OCI-M1 (cell line): ENCODE data around the gene KCNMA1.

Source experiments
- DNase-seq: peaks from one replicate; lab custom pipeline; 2025; lab: John Stamatoyannopoulos, UW

The KCNMA1 gene

GRCh38 chr10:77016278-77016815, 621.3 kb downstream of the KCNMA1 start:
- DNase-seq = no peak

- DNase-seq = no peak
Observed at GRCh38 chr10:77015360-77015759, 622.2 kb downstream of the KCNMA1 start.

DNA sequence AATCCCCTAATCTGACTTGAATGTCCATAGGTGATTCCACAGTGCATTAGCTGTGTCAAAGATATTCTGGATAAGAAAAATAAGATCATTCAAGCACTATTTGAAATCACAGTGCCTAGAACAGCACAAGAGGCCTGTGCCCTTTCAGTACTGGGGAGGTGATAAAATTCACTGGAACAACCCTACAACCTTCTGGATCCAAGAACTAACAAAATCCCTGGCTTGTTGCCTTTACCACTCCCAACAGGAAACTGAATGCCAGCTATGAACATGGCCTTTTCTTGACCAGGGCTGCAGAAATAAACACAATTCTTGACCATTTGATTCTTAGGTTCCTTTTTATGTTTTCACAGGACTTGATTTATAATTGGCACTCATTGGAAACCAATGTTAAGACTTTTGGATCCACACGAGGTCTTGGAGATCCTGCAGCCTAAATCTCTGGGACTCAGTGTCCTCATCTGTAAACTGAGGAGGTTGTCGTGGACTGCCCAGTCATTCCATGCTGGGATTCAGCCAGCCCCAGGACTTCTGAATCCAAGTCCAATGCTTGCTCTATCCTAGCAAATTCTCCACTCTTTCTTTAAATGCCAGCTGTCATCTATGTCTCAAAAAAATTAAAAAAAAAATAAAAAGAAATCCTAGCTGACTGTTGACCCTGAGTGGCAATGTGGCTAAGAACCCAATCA, 624.7 kb downstream of the KCNMA1 start:
- DNase-seq = no peak

DNA sequence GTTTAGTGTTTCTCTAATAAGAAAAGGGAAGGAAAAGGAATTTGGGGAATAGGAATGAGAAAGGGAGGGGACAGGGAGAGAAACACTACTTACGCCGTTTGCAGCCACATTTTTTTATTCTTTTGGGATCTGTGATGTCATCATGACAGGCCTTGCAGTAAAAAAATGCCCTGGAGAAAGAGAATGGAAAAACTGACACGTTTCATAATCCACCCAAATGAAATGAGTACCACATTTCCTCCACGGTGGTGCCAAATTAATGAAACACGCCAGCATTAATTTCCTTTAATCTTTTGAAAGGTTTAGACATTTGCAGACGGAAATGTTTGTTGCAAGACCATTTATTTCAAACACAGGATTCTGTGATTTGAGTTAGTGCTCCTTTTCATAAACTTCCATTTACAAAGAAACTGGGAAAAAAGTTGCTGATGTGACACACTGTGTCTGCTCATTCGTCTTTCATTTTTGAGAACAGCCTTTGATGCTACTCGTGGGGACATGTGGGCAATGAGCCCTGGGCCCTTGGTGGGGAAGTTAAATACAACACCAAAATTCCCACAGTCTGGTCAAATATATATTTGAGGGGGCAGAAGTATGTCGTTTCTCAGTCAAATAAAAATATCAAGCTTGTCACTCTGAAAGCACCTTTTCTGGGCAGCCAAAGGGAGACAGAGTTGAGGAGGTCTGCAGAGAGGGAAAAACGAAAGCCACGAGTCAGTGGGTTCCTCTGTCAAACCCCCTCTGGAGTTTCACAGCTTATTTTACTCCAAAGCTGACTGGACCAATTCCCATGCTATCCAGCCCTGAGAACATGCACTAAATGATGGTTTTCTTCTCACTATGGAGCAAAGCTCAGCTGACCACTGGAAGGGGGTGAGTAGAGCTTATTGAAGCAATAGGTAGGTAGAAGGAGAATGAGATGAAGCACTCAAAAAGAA, 625.5 kb downstream of the KCNMA1 start:
- no peak for DNase-seq

- DNase-seq = no peak
Observed at GRCh38 chr10:77010430-77010829, 627.2 kb downstream of the KCNMA1 start.

DNA sequence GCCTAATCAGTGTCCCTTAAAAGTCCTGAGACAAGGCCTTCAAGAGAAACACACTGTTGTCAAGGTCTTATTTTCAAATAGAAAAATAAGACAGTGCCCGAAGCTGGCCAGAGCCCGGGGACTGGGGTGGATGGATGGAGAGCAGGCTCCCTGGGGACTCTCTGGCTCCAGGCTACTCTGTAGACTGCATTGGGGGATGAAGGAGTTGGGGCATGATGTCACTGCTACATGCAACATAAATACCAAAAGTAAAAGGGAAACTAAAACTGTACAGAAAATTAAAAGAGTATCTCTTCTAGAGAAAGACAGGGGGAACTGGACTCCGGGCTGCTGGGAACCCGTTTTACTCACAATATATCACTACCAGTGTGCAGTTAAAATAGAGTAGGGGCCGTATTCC, 629.8 kb downstream of the KCNMA1 start:
- DNase-seq = peak; percentile 4

- no peak for DNase-seq
Observed at GRCh38 chr10:77006836-77007511, 630.6 kb downstream of the KCNMA1 start.

DNA sequence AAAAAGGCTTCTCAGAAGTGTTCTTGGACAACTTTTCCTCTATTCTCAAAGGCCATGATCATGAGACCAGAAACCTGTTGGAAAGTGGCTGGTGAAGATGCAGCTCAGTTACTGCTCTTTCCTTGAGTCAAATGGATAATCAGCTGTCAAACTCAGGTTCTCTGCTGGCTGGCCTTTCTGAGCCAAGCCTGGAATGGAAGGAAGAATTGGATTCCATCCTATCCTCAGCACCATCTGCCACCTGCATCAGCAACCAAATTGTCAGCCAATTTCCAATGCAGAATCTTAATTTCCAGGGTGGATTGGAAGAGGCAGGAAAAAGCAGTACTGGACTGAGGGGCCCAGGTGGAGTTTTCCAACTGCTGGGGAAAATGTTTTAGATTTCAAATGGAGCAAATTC, 631.7 kb downstream of the KCNMA1 start:
- DNase-seq = no peak

GRCh38 chr10:77004917-77005564, 632.6 kb downstream of the KCNMA1 start:
- DNase-seq = peak; percentile 37

DNA sequence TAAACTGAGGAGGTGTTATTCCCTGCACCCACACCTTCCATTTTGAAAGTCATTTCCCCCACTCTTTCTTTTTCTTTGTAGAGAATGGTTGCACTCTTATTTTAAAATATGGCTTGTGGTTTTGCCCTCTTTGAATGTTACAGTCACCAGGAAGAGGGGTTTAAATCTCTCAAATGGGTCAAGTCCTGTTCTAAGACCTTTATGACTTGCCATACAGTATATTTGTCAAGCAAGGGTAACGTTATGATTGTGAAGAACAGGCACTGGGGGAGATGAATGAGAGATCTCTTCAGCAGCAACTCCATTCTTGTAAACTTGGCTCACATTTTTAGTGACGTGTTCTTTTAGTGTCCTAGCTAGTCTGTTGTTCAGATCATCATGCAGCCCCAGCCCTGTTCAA, 634.7 kb downstream of the KCNMA1 start:
- DNase-seq = no peak

DNA sequence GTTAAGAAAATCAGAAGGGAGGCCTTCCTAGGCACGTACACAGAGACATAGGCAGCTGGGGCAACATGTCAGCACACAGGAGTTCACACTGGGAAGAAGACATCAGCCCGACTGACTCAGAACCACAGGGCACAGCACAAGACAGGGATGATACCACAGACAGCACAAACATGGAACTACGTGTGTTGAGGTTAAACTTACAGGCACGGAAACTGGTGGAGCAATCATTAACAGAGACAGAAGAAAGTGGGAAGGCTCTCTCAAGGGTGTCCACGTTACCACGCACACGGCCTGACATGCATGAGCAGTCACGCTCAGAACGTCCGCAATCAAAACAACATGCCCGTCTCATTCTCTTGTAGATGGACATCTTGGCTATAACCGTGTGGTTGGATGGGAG, 636.4 kb downstream of the KCNMA1 start:
- DNase-seq = no peak

GRCh38 chr10:76998451-76998850, 639.2 kb downstream of the KCNMA1 start:
- DNase-seq = no peak

DNA sequence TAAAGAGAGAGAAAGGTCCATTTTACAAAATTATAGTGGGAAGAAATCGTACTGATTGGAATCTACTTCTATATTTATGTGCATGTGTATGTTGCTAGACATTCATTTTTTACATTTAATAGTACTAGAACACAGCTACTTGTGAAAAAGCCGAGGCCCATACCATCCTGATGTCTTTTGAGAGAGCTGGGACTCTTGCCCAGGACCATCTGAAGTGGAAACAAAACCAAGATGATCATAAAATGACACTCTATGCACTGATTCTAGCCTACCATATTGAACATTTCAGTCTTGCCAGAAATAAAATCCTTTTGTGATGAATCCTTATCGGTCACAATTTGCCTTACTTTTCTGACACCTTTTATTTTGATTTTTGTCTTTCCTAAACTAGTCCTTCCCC, 640.0 kb downstream of the KCNMA1 start:
- DNase-seq = no peak

- no peak for DNase-seq
Observed at GRCh38 chr10:76995023-76995422, 642.6 kb downstream of the KCNMA1 start.

DNA sequence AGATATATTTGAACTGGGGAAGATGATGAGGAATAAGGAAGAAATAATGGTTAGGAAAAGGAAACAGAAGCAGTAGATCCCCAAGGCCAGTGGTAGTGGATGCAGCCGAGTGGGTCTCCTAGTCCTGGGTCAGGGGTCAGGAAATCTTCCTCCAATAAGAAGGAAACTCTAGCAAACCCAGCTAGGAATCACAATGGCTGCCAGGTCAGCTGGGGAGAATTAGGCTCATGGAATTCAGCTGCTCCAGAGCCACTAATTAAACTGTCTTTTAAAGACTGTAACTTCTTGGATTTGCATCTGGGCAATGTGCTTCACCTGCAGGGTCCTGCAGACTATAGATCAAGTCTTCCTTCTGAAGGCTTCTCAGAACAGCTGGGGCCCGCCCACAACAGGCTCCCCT, 644.4 kb downstream of the KCNMA1 start:
- no peak for DNase-seq

GRCh38 chr10:76992467-76992866, 645.1 kb downstream of the KCNMA1 start:
- DNase-seq = no peak

- DNase-seq = no peak
Observed at GRCh38 chr10:76991621-76992020, 646.0 kb downstream of the KCNMA1 start.

DNA sequence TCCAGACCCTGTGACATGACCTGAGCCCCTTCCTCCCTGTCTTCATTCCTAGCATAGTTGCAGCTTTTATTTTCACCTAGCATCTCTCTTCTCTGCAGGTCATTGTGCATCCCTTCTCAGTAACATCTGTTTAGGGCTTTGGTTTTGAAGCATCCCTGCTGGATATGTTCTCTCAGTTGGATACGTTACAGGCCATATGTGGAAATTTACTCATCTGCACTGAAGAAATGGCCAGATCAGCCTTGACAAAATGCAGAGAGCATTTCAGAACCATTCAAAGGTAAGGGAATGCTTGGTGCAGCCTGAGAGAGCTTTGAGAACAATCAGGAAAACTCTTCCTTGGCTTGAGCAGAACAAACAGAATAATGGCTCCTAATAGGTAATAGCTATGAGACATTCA, 647.0 kb downstream of the KCNMA1 start:
- no peak for DNase-seq

DNA sequence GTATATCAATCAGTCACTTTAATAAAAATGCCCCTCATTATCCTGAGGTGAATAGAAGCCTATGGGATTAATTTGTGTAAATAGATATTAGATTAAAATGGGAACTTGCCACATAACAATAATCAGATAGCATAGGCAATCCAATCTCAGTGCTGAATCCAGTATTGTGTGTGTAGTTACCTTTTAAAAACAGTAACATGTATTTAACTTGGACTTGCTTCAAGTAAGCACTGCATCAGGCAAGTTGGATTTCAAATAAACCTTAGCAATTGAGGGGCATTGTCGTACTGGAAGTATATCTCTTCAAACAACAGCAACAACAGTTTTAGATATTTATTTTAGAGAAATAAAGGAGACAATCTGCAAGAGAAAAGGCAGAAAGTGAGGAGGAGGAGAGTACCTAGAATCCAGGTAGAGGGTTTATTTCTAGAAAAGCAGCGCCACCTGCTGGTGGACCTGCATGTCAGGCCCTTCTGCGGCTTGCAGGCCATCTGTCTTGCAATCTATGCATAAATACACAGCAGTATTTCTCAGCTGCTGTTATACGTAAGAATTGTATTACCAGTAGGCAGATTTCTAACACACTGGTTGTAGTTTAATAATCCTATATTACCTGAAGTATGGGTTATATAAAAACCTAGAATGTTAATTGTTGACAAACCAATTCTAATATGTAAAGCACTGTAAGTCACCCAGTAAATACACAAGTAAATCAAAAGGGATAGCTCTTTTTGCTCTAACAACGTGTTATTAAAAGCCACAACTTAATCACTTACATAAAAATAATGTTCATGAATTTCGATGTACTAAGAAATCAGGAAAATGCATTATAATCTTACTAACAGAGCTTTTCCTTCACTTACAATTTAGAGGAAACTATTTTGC, 652.8 kb downstream of the KCNMA1 start:
- DNase-seq = peak; percentile 79

GRCh38 chr10:76983624-76984023, 654.0 kb downstream of the KCNMA1 start:
- DNase-seq = no peak

DNA sequence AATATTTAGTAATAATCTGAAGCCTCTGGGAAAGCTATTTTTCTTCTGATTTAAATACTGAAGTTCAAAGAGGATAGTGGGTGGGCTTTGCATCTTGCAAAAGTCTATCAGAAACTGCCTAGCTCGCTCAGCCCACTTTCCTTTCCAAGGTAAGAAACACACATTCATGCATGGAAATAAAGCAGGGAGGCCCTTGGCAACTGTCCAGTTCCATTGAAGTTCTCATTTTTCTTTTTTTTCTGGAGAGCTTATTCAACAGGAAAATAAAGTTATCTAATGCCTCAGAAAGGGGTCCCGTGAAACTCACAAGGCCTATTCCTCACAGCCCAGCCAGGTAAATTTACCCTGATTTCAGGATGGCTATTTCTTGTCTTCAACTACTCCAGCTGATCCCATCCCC, 654.9 kb downstream of the KCNMA1 start:
- DNase-seq = no peak
